ENCODE results near the gene SMURF2. TPM values are rescaled to one million over a fixed set of nuclear protein-coding genes. Genes with fewer than 3 reads are reported as not detected.

The SMURF2 gene
- total RNA-seq, 1 donor from 2014 or later: 44.9 TPM

- Histone ChIP-seq H3K27ac (no peak overlapping the region), H3K36me3 (peaks cover 58% of the 10 kb centered on the region), H3K4me3 (no peak overlapping the region), H3K9me3 (no peaks in the 10 kb centered on the region), H3K27me3 (no peaks in the 10 kb centered on the region), H3K4me1 (peaks cover 5% of the 10 kb centered on the region)
- intact Hi-C loops (cut with DNase I): no loop called here
- TF ChIP-seq, protein P1, sequence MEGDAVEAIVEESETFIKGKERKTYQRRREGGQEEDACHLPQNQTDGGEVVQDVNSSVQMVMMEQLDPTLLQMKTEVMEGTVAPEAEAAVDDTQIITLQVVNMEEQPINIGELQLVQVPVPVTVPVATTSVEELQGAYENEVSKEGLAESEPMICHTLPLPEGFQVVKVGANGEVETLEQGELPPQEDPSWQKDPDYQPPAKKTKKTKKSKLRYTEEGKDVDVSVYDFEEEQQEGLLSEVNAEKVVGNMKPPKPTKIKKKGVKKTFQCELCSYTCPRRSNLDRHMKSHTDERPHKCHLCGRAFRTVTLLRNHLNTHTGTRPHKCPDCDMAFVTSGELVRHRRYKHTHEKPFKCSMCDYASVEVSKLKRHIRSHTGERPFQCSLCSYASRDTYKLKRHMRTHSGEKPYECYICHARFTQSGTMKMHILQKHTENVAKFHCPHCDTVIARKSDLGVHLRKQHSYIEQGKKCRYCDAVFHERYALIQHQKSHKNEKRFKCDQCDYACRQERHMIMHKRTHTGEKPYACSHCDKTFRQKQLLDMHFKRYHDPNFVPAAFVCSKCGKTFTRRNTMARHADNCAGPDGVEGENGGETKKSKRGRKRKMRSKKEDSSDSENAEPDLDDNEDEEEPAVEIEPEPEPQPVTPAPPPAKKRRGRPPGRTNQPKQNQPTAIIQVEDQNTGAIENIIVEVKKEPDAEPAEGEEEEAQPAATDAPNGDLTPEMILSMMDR (IDR thresholded peaks at IDR 0.05): no peak
- DNase-seq (no peak), ATAC-seq (no peak)
Observed at GRCh38 chr17:64575431-64575830, 86.7 kb downstream of the SMURF2 start.

DNA sequence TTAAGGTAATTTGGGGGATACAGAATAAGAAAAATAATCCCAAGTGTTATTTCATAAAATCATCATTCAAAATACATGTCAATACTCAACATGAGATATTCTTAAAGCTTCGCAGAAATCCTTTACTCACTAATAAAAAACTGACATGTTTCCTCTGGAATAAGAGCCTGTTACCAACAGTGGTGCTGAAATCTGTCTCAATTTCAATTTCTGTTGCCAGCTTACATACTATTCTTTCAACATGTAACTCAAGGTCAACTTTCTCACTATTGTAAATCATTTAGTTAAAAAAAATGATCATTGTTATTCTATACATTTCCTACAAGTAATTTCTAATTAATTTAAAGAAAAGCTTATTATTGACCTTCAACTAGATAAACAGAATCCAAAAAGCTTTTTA, 87.5 kb downstream of the SMURF2 start:
- peaks cover 58% of the 10 kb centered on the region for H3K36me3 ChIP-seq
- no peak for DNase-seq
- intact Hi-C loops (cut with DNase I): no loop called here
- no peak overlapping the region for H3K27ac ChIP-seq
- H3K27me3 ChIP-seq: no peaks in the 10 kb centered on the region
- no peak for ATAC-seq
- no peak overlapping the region for H3K4me3 ChIP-seq
- TF ChIP-seq, protein P1 (IDR thresholded peaks at IDR 0.05): no peak
- peaks cover 5% of the 10 kb centered on the region for H3K4me1 ChIP-seq
- no peaks in the 10 kb centered on the region for H3K9me3 ChIP-seq

DNA sequence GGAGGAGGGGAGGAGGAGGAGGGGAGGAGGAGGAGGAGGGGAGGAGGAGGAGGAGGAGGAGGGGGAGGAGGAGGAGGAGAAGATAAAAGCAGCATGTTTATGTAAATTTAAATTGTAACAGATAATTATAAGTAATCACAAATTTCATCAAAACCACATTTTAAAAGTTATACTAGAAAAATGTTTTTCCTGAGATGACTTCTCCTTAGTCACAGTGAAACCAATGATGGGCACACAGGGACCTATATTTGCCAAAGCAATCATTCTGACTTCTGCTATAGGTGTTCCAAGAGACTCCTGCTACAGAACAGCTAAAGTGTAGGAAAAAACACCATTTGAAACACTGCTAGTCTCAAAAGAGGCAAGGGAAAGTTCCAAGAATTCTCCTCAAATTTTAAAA, 88.9 kb downstream of the SMURF2 start:
- H3K4me3 ChIP-seq: no peak overlapping the region
- intact Hi-C loops (cut with DNase I): no loop called here
- H3K27ac ChIP-seq: no peak overlapping the region
- peaks cover 5% of the 10 kb centered on the region for H3K4me1 ChIP-seq
- H3K27me3 ChIP-seq: no peaks in the 10 kb centered on the region
- TF ChIP-seq, protein P1 (IDR thresholded peaks at IDR 0.05): no peak
- DNase-seq (no peak), ATAC-seq (no peak)
- H3K36me3 ChIP-seq: peaks cover 59% of the 10 kb centered on the region
- no peaks in the 10 kb centered on the region for H3K9me3 ChIP-seq

GRCh38 chr17:64572682-64573154, 89.4 kb downstream of the SMURF2 start:
- Histone ChIP-seq H3K4me3 (no peak overlapping the region), H3K36me3 (peaks cover 58% of the 10 kb centered on the region), H3K27ac (no peak overlapping the region), H3K27me3 (no peaks in the 10 kb centered on the region), H3K4me1 (peaks cover 5% of the 10 kb centered on the region), H3K9me3 (no peaks in the 10 kb centered on the region)
- ATAC-seq (no peak), DNase-seq (no peak)
- TF ChIP-seq, protein P1 (IDR thresholded peaks at IDR 0.05): no peak
- intact Hi-C loops (cut with DNase I): no loop called here

DNA sequence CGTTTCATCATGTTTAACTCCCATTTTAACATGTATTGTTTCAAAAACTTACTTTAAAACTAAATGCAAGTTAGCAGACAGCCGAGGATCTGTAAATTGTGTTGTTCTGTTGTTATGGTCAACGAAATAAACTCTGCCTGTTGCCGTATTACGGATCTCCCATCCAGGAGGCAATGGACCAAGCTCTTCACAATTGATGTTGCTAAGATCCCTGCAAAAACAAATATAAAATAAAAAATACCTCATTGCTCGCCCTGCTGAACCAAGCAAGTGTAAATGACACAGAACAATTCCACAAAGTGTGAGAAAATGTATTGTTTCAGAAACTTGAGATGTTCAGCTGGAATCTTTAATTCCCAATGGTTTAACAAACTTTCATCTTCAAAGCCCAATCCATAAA, 90.4 kb downstream of the SMURF2 start:
- intact Hi-C loops (cut with DNase I): no loop called here
- DNase-seq (no peak), ATAC-seq (no peak)
- Histone ChIP-seq H3K4me1 (peaks cover 5% of the 10 kb centered on the region), H3K27me3 (no peaks in the 10 kb centered on the region), H3K4me3 (no peak overlapping the region), H3K9me3 (no peaks in the 10 kb centered on the region), H3K27ac (no peak overlapping the region), H3K36me3 (peaks cover 58% of the 10 kb centered on the region)
- TF ChIP-seq, protein P1 (IDR thresholded peaks at IDR 0.05): no peak

- no peak overlapping the region for H3K27ac ChIP-seq
Observed at GRCh38 chr17:64565563-64565962, 96.5 kb downstream of the SMURF2 start.

More at GRCh38 chr17:64565563-64565962, 96.5 kb downstream of the SMURF2 start:
- ATAC-seq (no peak), DNase-seq (no peak)
- Histone ChIP-seq H3K27me3 (no peaks in the 10 kb centered on the region), H3K4me1 (peaks cover 10% of the 10 kb centered on the region), H3K9me3 (no peaks in the 10 kb centered on the region), H3K4me3 (no peak overlapping the region), H3K36me3 (peaks cover 64% of the 10 kb centered on the region)
- TF ChIP-seq, protein P1 (IDR thresholded peaks at IDR 0.05): no peak
- intact Hi-C loops (cut with DNase I): no loop called here
